H1 (cell line): ENCODE data around the gene LMOD2. TPM values are rescaled to one million over a fixed set of nuclear protein-coding genes. Genes with fewer than 3 reads are reported as not detected.

ENCODE experiments used
- CTCF ChIA-PET: fragments of 300-600 bp; sonication (Branson Sonifier 250); formaldehyde crosslinking; loops from one replicate; lab custom pipeline; 2021; ENCODE audit not compliant: partially characterized antibody; lab: Charles Lee
- POLR2A ChIA-PET: fragments of 300-600 bp; sonication (Branson Sonifier 250); formaldehyde crosslinking; loops from one replicate; lab custom pipeline; 2021; ENCODE audit warnings: inconsistent platforms; ENCODE audit not compliant: partially characterized antibody; lab: Charles Lee
- DNase-seq, 2 experiments: peaks; one replicate each; pipeline versions ENCODE4 v3.0.0 to v3.0.0-alpha.2; 2010 to 2022; ENCODE audit warnings: low spot score in 2 of 2, low read depth in 1 of 2, mixed read lengths in 1 of 2
- FAIRE-seq: peaks from 2 replicates; lab custom pipeline; 2011; peaks lifted over from hg19 to GRCh38; lab: Jason Lieb, UNC
- H2AFZ ChIP-seq: 2 replicates; pipeline ENCODE4 v1.8.1; 2012; ENCODE audit warnings: low read length, inconsistent platforms
- H2AK5ac ChIP-seq: 2 replicates; pipeline ENCODE4 v1.6.1; 2013; ENCODE audit warnings: low read depth, low read length
- H2BK120ac ChIP-seq: replicated peaks from 2 replicates; pipeline ENCODE3; 2013; ENCODE audit warnings: low read depth, low read length, inconsistent platforms
- H2BK12ac ChIP-seq: 2 replicates; pipeline ENCODE4 v1.6.1; 2013; ENCODE audit warnings: low read depth, low read length
- H2BK15ac ChIP-seq: 2 replicates; pipeline ENCODE4 v1.6.1; 2013; ENCODE audit warnings: low read length
- H2BK20ac ChIP-seq: 2 replicates; pipeline ENCODE4 v1.6.1; 2013; ENCODE audit warnings: low read length
- H2BK5ac ChIP-seq: 2 replicates; pipeline ENCODE4 v1.6.1; 2013; ENCODE audit warnings: low read depth, low read length
- H3K14ac ChIP-seq: 2 replicates; pipeline ENCODE4 v1.6.1; 2013; ENCODE audit warnings: inconsistent platforms; ENCODE audit not compliant: insufficient read length
- H3K18ac ChIP-seq: 2 replicates; pipeline ENCODE4 v1.6.1; 2013; ENCODE audit warnings: low read length; ENCODE audit errors: extremely low read depth
- H3K23ac ChIP-seq: 2 replicates; pipeline ENCODE4 v1.6.1; 2013; ENCODE audit warnings: inconsistent platforms; ENCODE audit not compliant: insufficient read length
- H3K23me2 ChIP-seq: 2 replicates; pipeline ENCODE4 v1.6.1; 2013; ENCODE audit warnings: low read depth, low read length
- H3K27ac ChIP-seq: 2 replicates; pipeline ENCODE4 v1.6.1; 2011; ENCODE audit warnings: low read depth, low read length, inconsistent platforms
- H3K27me3 ChIP-seq, 4 experiments: replicated peaks in 1 of 4; 1 replicate in 1 of 4; 2 replicates in 3 of 4; pipeline versions ENCODE4 v1.6.1 to v1.8.1; 2011 to 2013; ENCODE audit warnings: low read length in 3 of 4, mild to moderate bottlenecking in 3 of 4, inconsistent platforms in 2 of 4, mixed read lengths in 2 of 4, moderate library complexity in 1 of 4; ENCODE audit not compliant: control insufficient read depth in 3 of 4, insufficient read depth in 3 of 4; ENCODE audit errors: extremely low read depth in 1 of 4
- H3K36me3 ChIP-seq, 4 experiments: 2 replicates each; pipeline versions ENCODE4 v1.6.1 to v1.8.1; 2011 to 2013; ENCODE audit warnings: mild to moderate bottlenecking in 4 of 4, low read length in 3 of 4, moderate library complexity in 2 of 4, control low read depth in 1 of 4, inconsistent platforms in 1 of 4; ENCODE audit not compliant: insufficient read depth in 4 of 4, control insufficient read depth in 2 of 4
- H3K4ac ChIP-seq: replicated peaks from 2 replicates; pipeline ENCODE3; 2013; ENCODE audit warnings: low read length, low read depth, mixed read lengths, inconsistent platforms; ENCODE audit not compliant: insufficient read length
- H3K4me1 ChIP-seq, 4 experiments: replicated peaks in 1 of 4; 1 replicate in 1 of 4; 2 replicates in 3 of 4; pipeline versions ENCODE4 v1.6.1 to v1.8.1; 2011 to 2013; ENCODE audit warnings: low read length in 3 of 4, inconsistent platforms in 2 of 4, mixed read lengths in 1 of 4; ENCODE audit not compliant: insufficient read depth in 4 of 4, control insufficient read depth in 3 of 4
- H3K4me2 ChIP-seq, 2 experiments: 2 replicates each; pipeline versions ENCODE4 v1.6.1 to v1.8.1; 2011 to 2013; ENCODE audit warnings: low read depth in 2 of 2, low read length in 2 of 2, control low read depth in 1 of 2, inconsistent platforms in 1 of 2, mild to moderate bottlenecking in 1 of 2; ENCODE audit not compliant: insufficient read depth in 1 of 2
- H3K4me3 ChIP-seq, 4 experiments: fragments of 200-600, 300-600 bp in 1 of 4; sonication (generic), shearing (Covaris generic), sonication (Bioruptor Twin) in 1 of 4; 2 replicates each; pipeline versions ENCODE4 v1.5.1 to v1.8.1; 2011 to 2016; ENCODE audit warnings: low read length in 4 of 4, low read depth in 3 of 4, control low read depth in 2 of 4, inconsistent platforms in 2 of 4, mild to moderate bottlenecking in 2 of 4, mixed read lengths in 1 of 4, moderate library complexity in 1 of 4; ENCODE audit not compliant: insufficient read depth in 2 of 4; ENCODE audit errors: extremely low read depth in 1 of 4
- H3K56ac ChIP-seq: replicated peaks from 2 replicates; pipeline ENCODE3; 2013; ENCODE audit warnings: low read depth, mild to moderate bottlenecking, mixed read lengths, low read length, inconsistent platforms; ENCODE audit not compliant: insufficient read length
- H3K79me1 ChIP-seq: 2 replicates; pipeline ENCODE4 v1.6.1; 2013; ENCODE audit warnings: low read depth, low read length, control low read depth
- H3K79me2 ChIP-seq, 2 experiments: 2 replicates each; pipeline versions ENCODE4 v1.6.1 to v1.8.1; 2012 to 2013; ENCODE audit warnings: low read length in 2 of 2, mild to moderate bottlenecking in 2 of 2, inconsistent platforms in 1 of 2; ENCODE audit not compliant: insufficient read depth in 2 of 2, control insufficient read depth in 1 of 2
- H3K9ac ChIP-seq, 4 experiments: replicated peaks in 1 of 4; 1 replicate in 1 of 4; 2 replicates in 3 of 4; pipeline versions ENCODE4 v1.6.1 to v1.8.1; 2011 to 2013; ENCODE audit warnings: low read depth in 3 of 4, low read length in 3 of 4, control low read depth in 2 of 4, mild to moderate bottlenecking in 2 of 4, moderate library complexity in 2 of 4, inconsistent platforms in 1 of 4; ENCODE audit errors: extremely low read depth in 1 of 4
- H3K9me3 ChIP-seq, 2 experiments: 2 replicates each; pipeline versions ENCODE4 v1.6.1 to v1.8.1; 2012 to 2013; ENCODE audit warnings: mild to moderate bottlenecking in 2 of 2, moderate library complexity in 2 of 2, control low read depth in 1 of 2, inconsistent platforms in 1 of 2, low read depth in 1 of 2, low read length in 1 of 2, mixed read lengths in 1 of 2; ENCODE audit not compliant: insufficient read depth in 2 of 2
- H4K20me1 ChIP-seq, 2 experiments: replicated peaks in 1 of 2; 2 replicates each; pipeline versions ENCODE3 to v1.8.1; 2011 to 2013; ENCODE audit warnings: inconsistent platforms in 2 of 2, low read length in 2 of 2, mild to moderate bottlenecking in 1 of 2; ENCODE audit not compliant: insufficient read depth in 2 of 2, control insufficient read depth in 1 of 2
- H4K5ac ChIP-seq: 2 replicates; pipeline ENCODE4 v1.6.1; 2013; ENCODE audit warnings: low read length, low read depth, mixed read lengths, inconsistent platforms; ENCODE audit not compliant: insufficient read length
- H4K8ac ChIP-seq: 2 replicates; pipeline ENCODE4 v1.8.0; 2013; ENCODE audit warnings: mild to moderate bottlenecking, moderate library complexity, low read length, inconsistent platforms; ENCODE audit not compliant: insufficient read depth; ENCODE audit errors: extremely low read depth
- H4K91ac ChIP-seq: replicated peaks from 2 replicates; pipeline ENCODE3; 2013; ENCODE audit warnings: low read length, mixed read lengths, inconsistent platforms; ENCODE audit not compliant: insufficient read length
- GABPA ChIP-seq: IDR thresholded peaks from 2 replicates; pipeline ENCODE4 v1.6.1; 2011; ENCODE audit warnings: mild to moderate bottlenecking, low read length, moderate library complexity, borderline replicate concordance; ENCODE audit not compliant: insufficient read depth
- SP4 ChIP-seq: IDR thresholded peaks from 2 replicates; pipeline ENCODE4 v1.6.1; 2012; ENCODE audit warnings: low read length, inconsistent platforms
- whole genome bisulfite sequencing, 2 experiments: shearing (Covaris generic) in 1 of 2; methylation state at CpG; one replicate each; pipeline versions ENCODE4 v1.1.6 to v1.1.7; 2013 to 2015; ENCODE audit warnings: low lambda C conversion rate in 2 of 2, mixed read lengths in 2 of 2, inconsistent platforms in 1 of 2, low coverage in 1 of 2, missing lambda C conversion rate in 1 of 2; ENCODE audit not compliant: insufficient replicate concordance in 2 of 2, insufficient coverage in 1 of 2, insufficient read length in 1 of 2; ENCODE audit errors: extremely low coverage in 1 of 2, missing lambda C conversion rate in 1 of 2; 5-methylcytosine and 5-hydroxymethylcytosine counted together
- polyA plus RNA-seq, 7 experiments: library from polyadenylated mRNA; depleted of rRNA in 3 of 7; stranded (reverse) in 5 of 7; unstranded in 2 of 7; fragments of >200 nt in 5 of 7; fragments of 200-250 nt in 2 of 7; gene quantifications; 1 replicate in 5 of 7; 2 replicates in 1 of 7; 4 replicates in 1 of 7; pipeline versions ENCODE4 v1.2.1 to v1.2.3, GENCODE V29; 2011 to 2013; ENCODE audit warnings: missing spikeins in 2 of 7, mixed read lengths in 2 of 7
- total RNA-seq: library from RNA; stranded (reverse); fragmentation: NEBNext Ultra II Directional; extraction: Animal tissue kit (Norgen Biotek cat#: 25700); gene quantifications from 2 replicates; pipeline ENCODE4 v1.2.1, GENCODE V29; 2021

The LMOD2 gene
- total and polyA plus RNA-seq, 2 of the 8 experiments (the other 6 are each of a cell fraction or from before 2014, with no cell fraction given): 0.03 to 0.22 TPM

DNA sequence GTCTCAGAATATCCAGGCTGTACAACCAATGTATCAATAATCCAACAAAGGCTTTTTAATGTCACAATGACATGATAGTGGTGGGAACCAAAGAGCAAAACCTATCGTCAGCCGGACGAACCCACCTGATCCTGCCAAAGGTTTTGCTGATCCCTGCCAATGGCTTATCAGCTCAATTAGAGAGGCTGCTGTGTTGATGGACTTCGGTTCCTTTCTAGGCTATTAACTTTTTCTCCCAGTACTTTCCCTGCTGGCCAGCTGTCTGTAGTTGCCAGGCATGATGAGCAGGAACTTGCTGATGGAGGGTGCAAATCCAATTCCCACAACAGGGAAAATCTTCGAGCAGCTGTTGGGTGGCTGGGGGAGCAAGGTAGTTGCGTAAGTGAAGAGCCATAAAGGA, 2.4 kb downstream of the LMOD2 start:
- WGBS, 2 experiments: 94% methylated on average over 6 of the region's 6 CpGs; no CpG with 5 or more reads in 1 of the 2 experiments
- Histone ChIP-seq H3K9me3 (peaks cover 0 to 2% of the 10 kb centered on the region in 2 experiments; a peak in 1 of 4 replicates), H3K4ac (no peak overlapping the region), H4K8ac (no peak overlapping the region), H3K56ac (no peak overlapping the region), H3K14ac (no peak overlapping the region), H2BK12ac (no peak overlapping the region), H3K23me2 (no peaks in the 10 kb centered on the region), H3K4me2 (no peak overlapping the region), H3K23ac (no peak overlapping the region), H2BK20ac (no peak overlapping the region), H3K36me3 (no peaks in the 10 kb centered on the region), H4K20me1 (no peaks in the 10 kb centered on the region), H2BK15ac (no peak overlapping the region), H3K79me2 (no peaks in the 10 kb centered on the region), H2AK5ac (no peak overlapping the region), H3K27ac (no peak overlapping the region), H2AFZ (no peak overlapping the region; the same call in 1 of the 2 replicates), H3K79me1 (no peaks in the 10 kb centered on the region), H3K4me3 (no peak overlapping the region), H4K5ac (no peak overlapping the region), H3K27me3 (no peaks in the 10 kb centered on the region), H2BK120ac (no peak overlapping the region), H4K91ac (no peak overlapping the region), H3K18ac (no peak overlapping the region), H3K9ac (no peak overlapping the region), H3K4me1 (peaks cover 0 to 2% (median 0%) of the 10 kb centered on the region in 4 experiments; a peak in 1 of 7 replicates), H2BK5ac (no peak overlapping the region)
- DNase-seq (no peak), FAIRE-seq (no peak)
- TF ChIP-seq GABPA: no peak
- no peak for TF ChIP-seq SP4
- ChIA-PET CTCF (interaction anchor here (0.6 to 1.3 kb wide), 8 partner anchors 9 to 214 kb away, joined by 3 to 5 read pairs (median 4); no protein-coding TSS in a partner anchor), POLR2A (interaction anchor here (1.7 kb wide), 1 partner anchor 13 kb away, joined by 7 read pairs; no protein-coding TSS in a partner anchor)
